Hematopoietic multipotent progenitor cell treated with erythropoietin and hydrocortisone succinate and interleukin-3 and kit ligand, for 15 days (in vitro differentiated cells): ENCODE data around the gene TEDC1.

ENCODE experiments used
- DNase-seq: peaks from one replicate; pipeline ENCODE4 v3.0.0-alpha.2; 2015; ENCODE audit warnings: low spot score

The TEDC1 gene

GRCh38 chr14:105490572-105491365 lies at the start of gene TEDC1:
TSS of gene TEDC1 (plus strand) at chr14:105491246. CDS start at chr14:105491376, 130 bp downstream.
- DNase-seq = peak; percentile 99

GRCh38 chr14:105442125-105442524 lies 48.9 kb upstream of the TEDC1 start:
- DNase-seq = no peak

- DNase-seq = no peak
Observed at GRCh38 chr14:105442834-105443233, 48.2 kb upstream of the TEDC1 start.

GRCh38 chr14:105444859-105445258 lies 46.2 kb upstream of the TEDC1 start:
- DNase-seq = no peak

GRCh38 chr14:105445290-105445689 lies 45.8 kb upstream of the TEDC1 start:
- DNase-seq = no peak

- DNase-seq = no peak
Observed at GRCh38 chr14:105445901-105446845, 44.9 kb upstream of the TEDC1 start.

GRCh38 chr14:105446971-105447370 lies 44.1 kb upstream of the TEDC1 start:
- no peak for DNase-seq

GRCh38 chr14:105447651-105448640 lies 43.1 kb upstream of the TEDC1 start:
- no peak for DNase-seq

GRCh38 chr14:105448706-105449111 lies 42.3 kb upstream of the TEDC1 start:
- peak; percentile 70 for DNase-seq

- DNase-seq = no peak
Observed at GRCh38 chr14:105449276-105450122, 41.5 kb upstream of the TEDC1 start.

GRCh38 chr14:105450123-105450505 lies 40.9 kb upstream of the TEDC1 start:
- no peak for DNase-seq

GRCh38 chr14:105450864-105451720 lies 40.0 kb upstream of the TEDC1 start:
- no peak for DNase-seq

GRCh38 chr14:105452963-105453362 lies 38.1 kb upstream of the TEDC1 start:
- DNase-seq = no peak

- DNase-seq = no peak
Observed at GRCh38 chr14:105453847-105454246, 37.2 kb upstream of the TEDC1 start.

GRCh38 chr14:105455086-105455640 lies 35.9 kb upstream of the TEDC1 start:
- no peak for DNase-seq

- DNase-seq = no peak
Observed at GRCh38 chr14:105455766-105456660, 35.0 kb upstream of the TEDC1 start.

GRCh38 chr14:105456736-105457617 lies 34.1 kb upstream of the TEDC1 start:
- DNase-seq = no peak
